Caki2 (cell line): ENCODE data around the gene ZNF709. TPM values are rescaled to one million over a fixed set of nuclear protein-coding genes. Genes with fewer than 3 reads are reported as not detected.
A peak's percentile ranks its signal among the peaks of the same experiment; 100 is the strongest.
"Not testable (repeated sequence)": the region's sequence is repeated elsewhere in the genome, so short reads cannot be mapped to it uniquely, and the experiment has no call there.

Source experiments
- DNase-seq: peaks from one replicate; pipeline ENCODE4 v3.0.0-alpha.2; 2015; ENCODE audit warnings: low read depth
- in situ Hi-C: cut with HindIII; loops from 2 replicates; pipeline ENCODE4 v1.10.0; 2016; ENCODE audit warnings: low sequenced_read_pairs, low pct_unique_long_range_greater_than_20kb, mixed read lengths
- total RNA-seq: library from RNA; depleted of rRNA; stranded (reverse); fragments of >200 nt; shearing (Covaris generic); gene quantifications from 2 replicates; pipeline ENCODE4 v1.2.3, GENCODE V29; 2014; ENCODE audit warnings: low replicate concordance; rRNA removed

ZNF709 gene
- total RNA-seq, 1 experiment from 2014 or later: 1.1 TPM

DNA sequence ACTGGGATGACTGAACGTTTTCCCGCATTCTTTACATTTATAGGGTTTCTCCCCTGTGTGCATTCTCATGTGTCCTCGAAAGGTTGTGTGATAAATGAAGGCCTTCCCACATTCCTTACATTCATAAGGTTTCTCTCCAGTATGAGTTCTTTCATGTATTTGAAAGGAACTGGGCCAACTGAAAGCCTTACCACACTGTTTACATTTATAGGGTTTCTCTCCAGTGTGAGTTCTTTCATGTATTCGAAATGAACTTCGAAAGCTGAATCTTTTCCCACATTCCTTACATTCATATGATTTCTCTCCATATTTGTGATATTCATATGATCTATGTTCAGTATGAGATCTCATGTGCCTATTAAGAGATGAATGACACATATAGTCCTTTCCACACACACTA is 19.4 kb downstream of the ZNF709 start:
- peak; percentile 18 for DNase-seq
- in situ Hi-C loops: no loop called here

GRCh38 chr19:12464769-12465168 is 19.8 kb downstream of the ZNF709 start:
- no peak for DNase-seq
- in situ Hi-C loops: no loop called here

- in situ Hi-C loops, DNase-seq: not testable (repeated sequence)
Observed at GRCh38 chr19:12464139-12464538, 20.5 kb downstream of the ZNF709 start.

DNA sequence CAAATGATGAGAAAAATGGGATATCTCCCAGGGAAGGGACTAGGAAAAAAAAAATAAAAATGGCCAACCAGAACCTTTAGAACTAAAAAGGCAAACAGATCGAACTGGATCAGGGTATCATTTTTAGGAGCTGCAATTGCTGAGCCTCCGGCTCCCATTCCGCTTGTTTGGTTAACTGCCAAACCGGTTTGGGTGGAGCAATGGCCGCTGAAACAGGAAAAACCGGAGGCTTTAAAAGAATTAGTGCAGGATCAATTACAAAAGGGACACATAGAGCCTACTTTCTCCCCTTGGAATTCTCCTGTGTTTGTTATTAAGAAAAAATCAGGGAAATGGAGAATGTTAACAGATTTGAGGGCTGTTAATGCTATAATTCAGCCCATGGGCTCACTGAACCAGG is 31.1 kb downstream of the ZNF709 start:
- DNase-seq: no peak
- in situ Hi-C loops: no loop called here

- in situ Hi-C loops: no loop called here
- DNase-seq: peak; percentile 12
Observed at GRCh38 chr19:12450844-12451243, 33.8 kb downstream of the ZNF709 start.

GRCh38 chr19:12448808-12449207 is 35.8 kb downstream of the ZNF709 start:
- DNase-seq: no peak
- in situ Hi-C loops: no loop called here

DNA sequence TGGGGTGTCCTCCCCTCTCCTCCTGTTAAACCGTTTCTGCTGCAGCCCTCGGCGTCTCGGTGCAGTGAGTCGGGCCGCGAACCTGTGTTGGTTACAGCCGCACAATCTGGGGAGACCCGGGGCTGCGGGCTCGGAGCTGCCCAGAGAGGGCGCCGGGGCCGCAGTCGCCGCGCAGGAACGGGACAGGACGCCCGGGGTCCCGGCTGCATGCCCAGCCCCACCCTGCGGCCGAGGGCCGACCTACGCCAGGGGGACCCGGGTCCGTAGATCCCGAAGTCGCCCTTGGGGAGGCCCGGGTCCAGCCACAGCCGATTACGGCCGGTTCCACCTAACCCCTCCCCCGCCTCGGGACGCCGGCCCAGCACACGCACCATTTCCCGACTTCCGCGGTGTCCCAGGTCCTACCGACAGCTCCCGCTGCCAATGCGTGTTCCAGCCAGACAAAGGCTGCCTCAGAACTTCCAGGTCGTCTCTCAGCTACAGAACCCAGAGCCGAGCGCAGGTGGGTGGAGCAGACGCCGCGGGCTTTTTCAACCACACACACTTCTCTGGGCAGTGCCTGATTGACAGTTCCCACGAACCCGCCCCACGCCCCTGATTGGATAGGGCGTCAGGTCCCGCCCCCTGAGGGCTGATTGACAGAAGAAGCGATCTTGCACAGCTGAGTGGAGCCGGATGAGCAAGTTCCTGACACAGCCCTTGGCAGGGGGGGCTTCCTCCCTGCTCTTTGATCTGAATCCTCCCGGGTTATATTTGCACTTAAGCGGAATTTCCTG is 43.9 kb downstream of the ZNF709 start, which contains the start of gene ZNF443:
Gene ZNF443 (minus strand): TSS at position 481 of the 776 bp plus-strand sequence. CDS start 107 bp downstream, at position 374.
- in situ Hi-C loops: no loop called here

DNA sequence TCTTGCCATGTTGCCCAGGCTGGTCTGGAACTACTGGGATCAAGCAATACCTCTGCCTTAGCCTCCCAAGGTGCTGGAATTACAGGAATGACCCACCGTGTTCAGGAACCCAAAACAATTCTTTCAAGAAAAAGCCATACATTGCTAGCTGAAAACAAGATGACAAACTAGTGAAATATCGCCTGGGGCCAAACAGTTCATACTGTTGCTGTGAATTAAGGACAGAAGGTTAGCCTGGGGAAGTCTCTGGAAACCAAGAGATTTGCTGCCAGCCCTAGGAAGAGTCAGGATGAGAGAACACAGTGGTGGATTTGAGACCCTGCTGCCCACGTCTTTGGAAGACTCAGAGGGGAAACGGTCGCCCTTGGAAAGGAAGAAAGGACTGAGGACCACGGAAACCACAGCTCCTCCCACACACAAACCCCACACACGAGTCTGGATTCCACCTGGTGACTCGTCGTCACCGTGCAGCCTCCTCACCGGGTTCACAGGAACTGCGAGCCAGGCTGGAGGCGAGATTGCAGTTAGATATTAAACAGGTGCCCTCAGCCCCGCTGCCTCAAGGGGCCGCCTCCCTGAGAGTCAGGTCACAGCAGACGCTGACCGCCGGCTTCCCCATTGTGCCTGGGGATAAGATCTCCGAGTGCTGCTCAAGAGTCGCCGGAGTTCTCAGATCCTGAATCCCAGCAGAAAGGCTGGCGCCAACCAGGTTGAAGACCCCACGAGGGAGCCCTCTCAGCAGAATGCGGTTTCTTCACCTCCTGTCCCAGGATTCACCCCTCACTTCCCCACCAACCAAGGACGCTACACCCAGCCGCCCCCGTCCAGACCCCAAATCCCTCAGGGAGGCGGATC is 44.7 kb downstream of the ZNF709 start:
- in situ Hi-C loops: not testable (repeated sequence)
- peak; percentile 69 for DNase-seq

More for the DNA sequence above, 43.9 kb downstream of the ZNF709 start, which contains the start of gene ZNF443:
- DNase-seq: peak; percentile 99

DNA sequence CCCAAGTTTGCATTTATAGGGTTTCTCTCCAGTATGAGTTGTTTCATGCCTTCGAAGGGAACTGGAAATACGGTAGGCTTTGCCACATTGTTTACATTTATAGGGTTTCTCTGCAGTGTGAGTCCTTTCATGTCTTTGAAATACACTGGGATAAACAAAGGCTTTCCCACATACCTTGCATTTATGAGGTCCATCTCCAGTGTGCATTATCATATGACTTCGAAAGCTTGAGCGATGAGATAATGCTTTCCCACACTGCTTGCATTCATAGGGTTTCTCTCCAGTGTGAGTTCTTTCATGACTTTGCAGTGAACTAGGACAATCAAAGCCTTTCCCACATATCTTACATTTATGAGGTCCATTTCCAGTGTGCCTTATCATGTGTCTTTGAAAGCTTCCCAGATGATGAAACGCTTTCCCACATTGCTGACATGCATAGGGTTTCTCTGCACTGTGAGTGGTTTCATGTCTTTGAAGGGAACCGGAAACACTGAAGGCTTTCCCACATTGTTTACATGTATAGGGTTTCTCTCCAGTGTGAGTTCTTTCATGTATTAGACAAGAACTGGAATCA is 53.8 kb downstream of the ZNF709 start:
- in situ Hi-C loops, DNase-seq: not testable (repeated sequence)

GRCh38 chr19:12425888-12426274 is 58.7 kb downstream of the ZNF709 start:
- in situ Hi-C loops: no loop called here
- DNase-seq: no peak

- in situ Hi-C loops: no loop called here
- DNase-seq: no peak
Observed at GRCh38 chr19:12425236-12425887, 59.3 kb downstream of the ZNF709 start.

DNA sequence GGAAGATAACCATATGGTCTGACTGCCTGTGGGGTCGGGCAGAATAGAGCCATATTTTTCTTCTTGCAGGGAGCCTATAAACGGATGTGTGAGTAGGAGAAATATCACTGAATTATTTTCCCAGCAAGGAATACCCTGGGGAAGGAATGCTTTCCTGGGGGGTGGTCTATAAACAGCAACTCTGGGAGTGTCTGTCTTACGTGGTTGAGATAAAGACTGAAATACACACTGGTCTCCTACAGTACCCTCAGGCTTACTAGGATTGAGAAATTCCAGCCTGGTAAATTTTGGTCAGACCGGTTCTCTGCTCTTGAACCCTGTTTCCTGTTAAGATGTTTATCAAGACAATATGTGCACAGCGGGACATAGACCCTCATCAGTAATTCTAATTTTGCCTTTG is 67.3 kb downstream of the ZNF709 start:
- in situ Hi-C loops, DNase-seq: not testable (repeated sequence)

- in situ Hi-C loops: no loop called here
Observed at GRCh38 chr19:12411893-12412292, 72.7 kb downstream of the ZNF709 start.

More at GRCh38 chr19:12411893-12412292, 72.7 kb downstream of the ZNF709 start:
- no peak for DNase-seq

Other genes with a start within 250 kb of the ZNF709 start
- 6.6 and 7.4 TPM in 2 replicates for gene ZNF44, start 189.9 kb downstream of the ZNF709 start, total RNA-seq
- gene ZNF563, start 151.2 kb downstream of the ZNF709 start, total RNA-seq: 1.3 and 13.5 TPM in 2 replicates
- gene ZNF442, start 119.1 kb downstream of the ZNF709 start, total RNA-seq: 0.84 TPM in 2 replicates
- gene ZNF799, start 83.5 kb downstream of the ZNF709 start, total RNA-seq: 4.8 and 6.8 TPM in 2 replicates
- gene ZNF443, start 43.8 kb downstream of the ZNF709 start, total RNA-seq: 8.7 and 17.2 TPM in 2 replicates
- 1.9 and 12.8 TPM in 2 replicates for gene ZNF564, start 66.7 kb upstream of the ZNF709 start, total RNA-seq
- gene ZNF490, start 126.0 kb upstream of the ZNF709 start, total RNA-seq: 6.7 and 9.1 TPM in 2 replicates
- gene ZNF791, start 126.1 kb upstream of the ZNF709 start, total RNA-seq: 5.5 and 9.8 TPM in 2 replicates
- 72.5 and 82.9 TPM in 2 replicates for gene MAN2B1, start 181.9 kb upstream of the ZNF709 start, total RNA-seq
- 20.6 and 22.6 TPM in 2 replicates for gene WDR83, start 182.0 kb upstream of the ZNF709 start, total RNA-seq
- gene DHPS, start 197.1 kb upstream of the ZNF709 start, total RNA-seq: 93.6 and 111 TPM in 2 replicates
- gene GNG14, start 203.2 kb upstream of the ZNF709 start, total RNA-seq: not detected in 2 replicates
- 43.4 and 44.8 TPM in 2 replicates for gene FBXW9, start 211.8 kb upstream of the ZNF709 start, total RNA-seq
- gene TNPO2, start 239.1 kb upstream of the ZNF709 start, total RNA-seq: 35.2 and 39.7 TPM in 2 replicates
- gene TRIR, start 249.9 kb upstream of the ZNF709 start, total RNA-seq: 607 and 626 TPM in 2 replicates